Adrenal gland (tissue), 5 donors: ENCODE results near the gene TFCP2L1.

Experiments used
- POLR2A ChIP-seq, 2 donors: fragments of 450-650 bp; IDR thresholded peaks; one replicate each; pipeline ENCODE4 v1.6.1; 2017; ENCODE audit warnings: antibody characterized with exemption in 2 of 2, mild to moderate bottlenecking in 2 of 2, moderate library complexity in 1 of 2
- TF ChIP-seq, protein P1 (sequence below), 6 experiments: fragments of 450-650 bp in 4 of 6; fragments of 200-600 bp in 2 of 6; sonication (generic) in 1 of 6; IDR thresholded peaks; 1 replicate in 5 of 6; 2 replicates in 1 of 6; pipeline versions ENCODE4 v1.5.1 to v1.8.0; 2016 to 2021; ENCODE audit warnings: antibody characterized with exemption in 6 of 6, mild to moderate bottlenecking in 2 of 6, moderate library complexity in 1 of 6
- donor health status: DM: no; HTN: no; CAD: no.

DNA sequence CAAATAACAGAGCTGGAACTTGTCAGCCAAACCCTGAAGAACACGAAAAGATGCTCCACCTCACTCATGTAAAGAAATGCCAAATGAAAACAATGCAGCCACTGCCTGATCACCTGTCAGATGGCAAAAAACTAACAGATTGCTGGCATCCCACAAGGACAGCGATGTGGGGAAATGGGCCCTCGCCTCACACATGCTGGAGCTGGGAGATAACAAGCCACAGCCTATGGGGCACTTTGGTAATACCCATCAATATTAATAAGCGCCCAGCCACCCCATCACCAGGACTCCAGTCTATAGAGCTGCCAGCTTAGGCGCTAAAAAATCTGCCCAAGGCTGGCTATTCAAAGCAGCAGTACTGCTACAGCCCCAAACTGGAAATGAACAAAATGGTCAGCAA is 27.0 kb downstream of the TFCP2L1 start:
- TF ChIP-seq, protein P1, sequence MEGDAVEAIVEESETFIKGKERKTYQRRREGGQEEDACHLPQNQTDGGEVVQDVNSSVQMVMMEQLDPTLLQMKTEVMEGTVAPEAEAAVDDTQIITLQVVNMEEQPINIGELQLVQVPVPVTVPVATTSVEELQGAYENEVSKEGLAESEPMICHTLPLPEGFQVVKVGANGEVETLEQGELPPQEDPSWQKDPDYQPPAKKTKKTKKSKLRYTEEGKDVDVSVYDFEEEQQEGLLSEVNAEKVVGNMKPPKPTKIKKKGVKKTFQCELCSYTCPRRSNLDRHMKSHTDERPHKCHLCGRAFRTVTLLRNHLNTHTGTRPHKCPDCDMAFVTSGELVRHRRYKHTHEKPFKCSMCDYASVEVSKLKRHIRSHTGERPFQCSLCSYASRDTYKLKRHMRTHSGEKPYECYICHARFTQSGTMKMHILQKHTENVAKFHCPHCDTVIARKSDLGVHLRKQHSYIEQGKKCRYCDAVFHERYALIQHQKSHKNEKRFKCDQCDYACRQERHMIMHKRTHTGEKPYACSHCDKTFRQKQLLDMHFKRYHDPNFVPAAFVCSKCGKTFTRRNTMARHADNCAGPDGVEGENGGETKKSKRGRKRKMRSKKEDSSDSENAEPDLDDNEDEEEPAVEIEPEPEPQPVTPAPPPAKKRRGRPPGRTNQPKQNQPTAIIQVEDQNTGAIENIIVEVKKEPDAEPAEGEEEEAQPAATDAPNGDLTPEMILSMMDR (IDR thresholded peaks at IDR 0.05) = no peak
- TF ChIP-seq POLR2A (IDR thresholded peaks at IDR 0.05) = no peak
